K562 (cell line): ENCODE measurements around the gene TFEB. TPM values are rescaled to one million over a fixed set of nuclear protein-coding genes. Genes with fewer than 3 reads are reported as not detected.

Source experiments
- CCNT2 ChIP-seq: IDR thresholded peaks from 2 replicates; pipeline ENCODE4 v1.6.1; 2011; ENCODE audit warnings: borderline replicate concordance, low read depth, mild to moderate bottlenecking, moderate library complexity, mixed read lengths, low read length; ENCODE audit not compliant: insufficient read length; ENCODE audit errors: extremely low read depth
- FOXM1 ChIP-seq, 2 experiments: fragments of 450-650 bp in 1 of 2; sonication (generic) in 1 of 2; formaldehyde crosslinking in 1 of 2; IDR thresholded peaks; 2 replicates each; pipeline versions ENCODE4 v1.6.1 to v1.9.0; 2017 to 2022; ENCODE audit warnings: low read depth in 2 of 2, mild to moderate bottlenecking in 2 of 2, missing genetic modification reagents in 1 of 2, moderate library complexity in 1 of 2
- HEY1 ChIP-seq: fragments of 250-450 bp; sonication (Bioruptor Pico); IDR thresholded peaks from 2 replicates; pipeline ENCODE4 v1.5.0; 2020; ENCODE audit warnings: mild to moderate bottlenecking, moderate library complexity, borderline replicate concordance
- ILK ChIP-seq: fragments of 450-650 bp; IDR thresholded peaks from 2 replicates; pipeline ENCODE4 v1.6.1; 2016; ENCODE audit warnings: missing genetic modification characterization, low read depth, mild to moderate bottlenecking, missing compliant biosample characterization, moderate library complexity, borderline replicate concordance
- NBN ChIP-seq: fragments of 450-650 bp; IDR thresholded peaks from 2 replicates; pipeline ENCODE4 v1.6.1; 2016; ENCODE audit warnings: low read depth, mild to moderate bottlenecking
- NR4A1 ChIP-seq, 2 experiments: fragments of 250-450 bp in 1 of 2; fragments of 450-650 bp in 1 of 2; sonication (Bioruptor Pico) in 1 of 2; IDR thresholded peaks; 2 replicates each; pipeline versions ENCODE4 v1.4.0 to v1.6.1; 2016 to 2020; ENCODE audit warnings: mild to moderate bottlenecking in 2 of 2, missing compliant biosample characterization in 1 of 2, missing genetic modification characterization in 1 of 2, moderate library complexity in 1 of 2
- PML ChIP-seq: IDR thresholded peaks from 2 replicates; pipeline ENCODE4 v1.6.1; 2012; ENCODE audit warnings: low read length, inconsistent platforms
- RFX5 ChIP-seq: IDR thresholded peaks from 2 replicates; pipeline ENCODE4 v1.6.1; 2011; ENCODE audit warnings: low read depth, mild to moderate bottlenecking, improper control_type of control experiment, low read length
- SMARCC2 ChIP-seq: fragments of 450-650 bp; IDR thresholded peaks from 2 replicates; pipeline ENCODE4 v1.6.1; 2017; ENCODE audit warnings: antibody characterized with exemption, moderate library complexity, mild to moderate bottlenecking, low read depth
- TCF3 ChIP-seq: sonication (generic); formaldehyde crosslinking; IDR thresholded peaks from 2 replicates; pipeline ENCODE4 v1.4.0; 2020; ENCODE audit warnings: mild to moderate bottlenecking, missing genetic modification reagents
- TEAD4 ChIP-seq, 2 experiments: sonication (generic) in 1 of 2; formaldehyde crosslinking in 1 of 2; IDR thresholded peaks; 2 replicates each; pipeline versions ENCODE4 v1.6.1 to v1.8.0; 2012 to 2022; ENCODE audit warnings: borderline replicate concordance in 1 of 2, inconsistent platforms in 1 of 2, low read length in 1 of 2, mild to moderate bottlenecking in 1 of 2, missing genetic modification reagents in 1 of 2
- ZEB2 ChIP-seq: fragments of 450-650 bp; IDR thresholded peaks from 2 replicates; pipeline ENCODE4 v1.6.1; 2016
- ZNF212 ChIP-seq: fragments of 450-650 bp; formaldehyde crosslinking; IDR thresholded peaks from 2 replicates; pipeline ENCODE4 v1.4.0; 2020; ENCODE audit warnings: mild to moderate bottlenecking
- ZNF263 ChIP-seq: sonication (generic); formaldehyde crosslinking; IDR thresholded peaks from 2 replicates; pipeline ENCODE4 v1.8.0; 2022; ENCODE audit warnings: mild to moderate bottlenecking, missing genetic modification reagents, borderline replicate concordance
- ZNF324 ChIP-seq: fragments of 250-450 bp; sonication (Bioruptor Pico); IDR thresholded peaks from 2 replicates; pipeline ENCODE4 v1.4.0; 2020; ENCODE audit warnings: mild to moderate bottlenecking
- ZNF436 ChIP-seq: fragments of 250-450, 450-650 bp; sonication (Bioruptor Pico); formaldehyde crosslinking; IDR thresholded peaks from 2 replicates; pipeline ENCODE4 v1.7.0; 2020; ENCODE audit warnings: mild to moderate bottlenecking
- ZNF57 ChIP-seq: fragments of 450-650 bp; formaldehyde crosslinking; IDR thresholded peaks from 2 replicates; pipeline ENCODE4 v1.4.0; 2020; ENCODE audit warnings: mild to moderate bottlenecking, moderate library complexity
- polyA plus RNA-seq, 8 experiments: library from polyadenylated mRNA; depleted of rRNA in 4 of 8; stranded (reverse) in 5 of 8; unstranded in 3 of 8; fragments of >200 nt; fragmentation: Nextera tagmentation in 2 of 8; fragmentation: Illumina TruSeq in 1 of 8; extraction: Ambion mirVana in 2 of 8; extraction: Trizol in 1 of 8; gene quantifications; 2 replicates each; pipeline versions ENCODE4 v1.2.1 to v1.2.3, GENCODE V29; 2011 to 2014; ENCODE audit warnings: inconsistent platforms in 1 of 8, missing spikeins in 1 of 8
- total RNA-seq, 7 experiments: library from RNA; depleted of rRNA in 6 of 7; stranded (reverse); fragments of >200 nt in 6 of 7; fragmentation: Illumina TruSeq in 2 of 7; extraction: Trizol in 2 of 7; gene quantifications; 2 replicates each; pipeline versions ENCODE4 v1.2.1 to v1.2.3, GENCODE V29; 2011 to 2021; ENCODE audit warnings: low replicate concordance in 1 of 7
- TF ChIP-seq, protein P1 (sequence below): fragments of 450-650 bp; IDR thresholded peaks from one replicate; pipeline ENCODE4 v1.6.1; 2018; ENCODE audit warnings: mild to moderate bottlenecking, moderate library complexity; ENCODE audit not compliant: partially characterized antibody
- TF ChIP-seq, protein P2 (sequence below): IDR thresholded peaks from 2 replicates; pipeline ENCODE4 v1.6.1; 2012; ENCODE audit warnings: low read depth, low read length, improper control_type of control experiment, borderline replicate concordance
- TF ChIP-seq, protein P3 (sequence below): fragments of 450-650 bp; IDR thresholded peaks from 2 replicates; pipeline ENCODE4 v1.6.1; 2016
- TF ChIP-seq, protein P4 (sequence below): sonication (generic); formaldehyde crosslinking; IDR thresholded peaks from 2 replicates; pipeline ENCODE4 v1.8.1; 2022; ENCODE audit warnings: missing genetic modification reagents

Gene TFEB
- total and polyA plus RNA-seq, 9 of the 15 experiments (the other 6 are each of a cell fraction or from before 2014, with no cell fraction given): 0.04 to 4.7 (median 2.0) TPM

DNA sequence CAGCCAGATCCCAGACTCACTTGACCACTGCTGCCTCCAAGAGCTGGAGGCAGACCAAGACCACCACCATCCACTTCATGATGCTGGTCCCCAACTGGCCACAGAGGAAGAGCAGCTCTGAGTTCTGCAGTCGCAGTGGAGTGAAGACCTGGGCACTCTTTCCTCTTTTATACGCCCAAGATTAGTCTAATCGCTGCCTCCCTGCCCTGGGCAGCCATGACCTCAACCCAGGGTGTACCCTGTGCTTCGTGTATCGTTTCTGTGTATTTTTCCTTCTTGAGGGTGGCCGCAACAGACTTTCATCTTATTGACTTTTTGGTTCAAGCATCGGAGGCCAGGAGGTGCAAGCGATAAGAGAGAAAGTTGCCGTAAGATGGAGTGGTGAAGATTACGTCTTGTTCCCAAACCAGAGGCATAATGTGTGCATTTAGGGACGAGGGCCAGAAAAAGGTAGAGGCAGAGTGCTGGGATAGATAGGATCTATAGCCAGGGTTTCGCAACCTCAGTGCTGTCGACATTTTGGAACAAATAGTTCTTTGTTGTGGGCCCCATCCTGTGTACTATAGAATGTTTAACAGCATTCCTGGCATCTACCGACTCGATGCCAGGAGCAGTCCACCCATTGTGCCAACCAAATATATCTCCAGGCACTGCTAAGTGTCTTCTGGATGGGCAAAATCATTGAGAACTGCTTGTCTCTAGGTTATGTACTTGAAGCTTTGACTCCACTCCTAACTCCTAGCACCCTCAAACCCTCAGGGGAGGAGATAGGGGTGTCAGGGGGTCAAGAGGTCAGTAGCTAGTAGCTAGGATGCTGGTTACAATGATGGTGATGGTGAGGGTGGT is 12.1 kb upstream of the TFEB start, which contains the start of gene PGC (continued):
- TF ChIP-seq, protein P1, sequence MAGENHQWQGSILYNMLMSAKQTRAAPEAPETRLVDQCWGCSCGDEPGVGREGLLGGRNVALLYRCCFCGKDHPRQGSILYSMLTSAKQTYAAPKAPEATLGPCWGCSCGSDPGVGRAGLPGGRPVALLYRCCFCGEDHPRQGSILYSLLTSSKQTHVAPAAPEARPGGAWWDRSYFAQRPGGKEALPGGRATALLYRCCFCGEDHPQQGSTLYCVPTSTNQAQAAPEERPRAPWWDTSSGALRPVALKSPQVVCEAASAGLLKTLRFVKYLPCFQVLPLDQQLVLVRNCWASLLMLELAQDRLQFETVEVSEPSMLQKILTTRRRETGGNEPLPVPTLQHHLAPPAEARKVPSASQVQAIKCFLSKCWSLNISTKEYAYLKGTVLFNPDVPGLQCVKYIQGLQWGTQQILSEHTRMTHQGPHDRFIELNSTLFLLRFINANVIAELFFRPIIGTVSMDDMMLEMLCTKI: no peak
- TF ChIP-seq FOXM1 (IDR thresholded peaks at IDR 0.05; ENCODE audit: low read depth) (peak; percentile 44; the same call in 1 of the 2 replicates), FOXM1 (CRISPR knock-in tag; IDR thresholded peaks at IDR 0.05; ENCODE audit: low read depth) (no peak), ZNF57 (CRISPR knock-in tag) (no peak), ZNF436 (CRISPR knock-in tag) (no peak), HEY1 (CRISPR knock-in tag) (no peak), NR4A1 (CRISPR knock-in tag; IDR thresholded peaks at IDR 0.05) (no peak), NR4A1 (tag; IDR thresholded peaks at IDR 0.05) (no peak), PML (peak; percentile 67; the same call in 1 of the 2 replicates), NBN (peak; percentile 72; the same call in 1 of the 2 replicates), ZNF212 (CRISPR knock-in tag) (no peak), ZEB2 (peak; percentile 81), CCNT2 (no peak), ILK (no peak), ZNF263 (CRISPR knock-in tag) (no peak), TCF3 (peak; percentile 77), SMARCC2 (peak; percentile 52; the same call in 1 of the 2 replicates), ZNF324 (CRISPR knock-in tag) (no peak), TEAD4 (IDR thresholded peaks at IDR 0.05; ENCODE audit: low read length) (peak; percentile 85), TEAD4 (CRISPR knock-in tag; IDR thresholded peaks at IDR 0.05; ENCODE audit: borderline replicate concordance) (no peak), RFX5 (no peak)
- TF ChIP-seq, protein P2, sequence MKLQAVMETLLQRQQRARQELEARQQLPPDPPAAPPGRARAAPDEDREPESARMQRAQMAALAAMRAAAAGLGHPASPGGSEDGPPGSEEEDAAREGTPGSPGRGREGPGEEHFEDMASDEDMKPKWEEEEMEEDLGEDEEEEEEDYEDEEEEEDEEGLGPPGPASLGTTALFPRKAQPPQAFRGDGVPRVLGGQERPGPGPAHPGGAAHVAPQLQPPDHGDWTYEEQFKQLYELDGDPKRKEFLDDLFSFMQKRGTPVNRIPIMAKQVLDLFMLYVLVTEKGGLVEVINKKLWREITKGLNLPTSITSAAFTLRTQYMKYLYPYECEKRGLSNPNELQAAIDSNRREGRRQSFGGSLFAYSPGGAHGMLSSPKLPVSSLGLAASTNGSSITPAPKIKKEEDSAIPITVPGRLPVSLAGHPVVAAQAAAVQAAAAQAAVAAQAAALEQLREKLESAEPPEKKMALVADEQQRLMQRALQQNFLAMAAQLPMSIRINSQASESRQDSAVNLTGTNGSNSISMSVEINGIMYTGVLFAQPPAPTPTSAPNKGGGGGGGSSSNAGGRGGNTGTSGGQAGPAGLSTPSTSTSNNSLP: no peak
- TF ChIP-seq, protein P3, sequence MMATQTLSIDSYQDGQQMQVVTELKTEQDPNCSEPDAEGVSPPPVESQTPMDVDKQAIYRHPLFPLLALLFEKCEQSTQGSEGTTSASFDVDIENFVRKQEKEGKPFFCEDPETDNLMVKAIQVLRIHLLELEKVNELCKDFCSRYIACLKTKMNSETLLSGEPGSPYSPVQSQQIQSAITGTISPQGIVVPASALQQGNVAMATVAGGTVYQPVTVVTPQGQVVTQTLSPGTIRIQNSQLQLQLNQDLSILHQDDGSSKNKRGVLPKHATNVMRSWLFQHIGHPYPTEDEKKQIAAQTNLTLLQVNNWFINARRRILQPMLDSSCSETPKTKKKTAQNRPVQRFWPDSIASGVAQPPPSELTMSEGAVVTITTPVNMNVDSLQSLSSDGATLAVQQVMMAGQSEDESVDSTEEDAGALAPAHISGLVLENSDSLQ: no peak
- TF ChIP-seq, protein P4, sequence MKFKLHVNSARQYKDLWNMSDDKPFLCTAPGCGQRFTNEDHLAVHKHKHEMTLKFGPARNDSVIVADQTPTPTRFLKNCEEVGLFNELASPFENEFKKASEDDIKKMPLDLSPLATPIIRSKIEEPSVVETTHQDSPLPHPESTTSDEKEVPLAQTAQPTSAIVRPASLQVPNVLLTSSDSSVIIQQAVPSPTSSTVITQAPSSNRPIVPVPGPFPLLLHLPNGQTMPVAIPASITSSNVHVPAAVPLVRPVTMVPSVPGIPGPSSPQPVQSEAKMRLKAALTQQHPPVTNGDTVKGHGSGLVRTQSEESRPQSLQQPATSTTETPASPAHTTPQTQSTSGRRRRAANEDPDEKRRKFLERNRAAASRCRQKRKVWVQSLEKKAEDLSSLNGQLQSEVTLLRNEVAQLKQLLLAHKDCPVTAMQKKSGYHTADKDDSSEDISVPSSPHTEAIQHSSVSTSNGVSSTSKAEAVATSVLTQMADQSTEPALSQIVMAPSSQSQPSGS: no peak
